GM21723 (cell line): ENCODE data around the gene LIN7B.

Experiments
- ATAC-seq: cut with Tn5 transposase; IDR thresholded peaks from one replicate; pipeline ENCODE4 v1.9.1; 2021; ENCODE audit warnings: mild to moderate bottlenecking, moderate library complexity; ENCODE audit not compliant: unreplicated experiment

The LIN7B gene

DNA sequence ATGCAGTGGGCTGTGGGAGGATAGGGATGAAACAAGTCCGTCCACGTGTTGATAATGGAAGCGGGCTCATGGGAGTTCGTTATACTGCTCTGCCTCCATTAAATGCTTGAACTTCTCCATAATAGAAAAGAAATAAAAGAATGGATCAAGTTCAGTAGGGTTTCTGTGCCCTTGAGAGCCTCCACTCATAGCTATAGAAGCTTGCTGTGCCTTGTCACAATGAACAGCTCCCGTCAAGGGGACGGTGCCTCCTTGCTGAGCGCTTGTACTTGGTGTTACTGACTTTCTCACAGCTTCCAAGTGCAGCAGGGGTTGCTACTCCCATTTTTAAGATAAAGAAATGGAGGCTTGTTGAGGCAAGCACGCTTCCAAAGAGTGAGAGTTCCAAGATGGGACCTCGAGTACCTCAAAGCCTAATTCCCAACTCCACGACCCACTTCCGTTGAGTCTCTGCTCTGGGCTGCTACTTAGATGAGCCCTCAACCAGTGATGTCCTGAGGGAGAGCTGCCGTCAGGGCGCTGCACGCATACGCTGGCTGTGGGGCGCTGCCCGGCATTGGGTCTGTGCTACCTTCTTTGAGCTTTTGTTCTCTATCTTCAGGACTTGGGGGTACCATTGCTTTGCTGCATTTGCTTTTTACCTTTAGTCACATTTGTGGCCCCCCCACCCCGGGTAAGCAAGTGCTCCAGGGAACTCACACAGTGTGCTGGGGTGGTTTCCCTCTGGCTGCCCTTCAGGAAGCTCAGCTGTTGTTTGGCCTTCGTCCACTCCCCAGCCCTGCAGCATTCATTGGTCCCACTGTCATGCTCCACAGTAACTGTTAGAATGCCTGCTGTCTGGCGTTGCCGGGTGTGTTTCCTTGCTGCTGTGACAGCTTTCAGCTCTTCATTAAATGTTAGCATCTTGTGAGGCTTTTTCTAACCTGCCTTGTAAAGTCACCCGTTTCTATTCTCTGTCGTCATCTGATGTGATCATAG lies 19.4 kb upstream of the LIN7B start:
- no peak for ATAC-seq

DNA sequence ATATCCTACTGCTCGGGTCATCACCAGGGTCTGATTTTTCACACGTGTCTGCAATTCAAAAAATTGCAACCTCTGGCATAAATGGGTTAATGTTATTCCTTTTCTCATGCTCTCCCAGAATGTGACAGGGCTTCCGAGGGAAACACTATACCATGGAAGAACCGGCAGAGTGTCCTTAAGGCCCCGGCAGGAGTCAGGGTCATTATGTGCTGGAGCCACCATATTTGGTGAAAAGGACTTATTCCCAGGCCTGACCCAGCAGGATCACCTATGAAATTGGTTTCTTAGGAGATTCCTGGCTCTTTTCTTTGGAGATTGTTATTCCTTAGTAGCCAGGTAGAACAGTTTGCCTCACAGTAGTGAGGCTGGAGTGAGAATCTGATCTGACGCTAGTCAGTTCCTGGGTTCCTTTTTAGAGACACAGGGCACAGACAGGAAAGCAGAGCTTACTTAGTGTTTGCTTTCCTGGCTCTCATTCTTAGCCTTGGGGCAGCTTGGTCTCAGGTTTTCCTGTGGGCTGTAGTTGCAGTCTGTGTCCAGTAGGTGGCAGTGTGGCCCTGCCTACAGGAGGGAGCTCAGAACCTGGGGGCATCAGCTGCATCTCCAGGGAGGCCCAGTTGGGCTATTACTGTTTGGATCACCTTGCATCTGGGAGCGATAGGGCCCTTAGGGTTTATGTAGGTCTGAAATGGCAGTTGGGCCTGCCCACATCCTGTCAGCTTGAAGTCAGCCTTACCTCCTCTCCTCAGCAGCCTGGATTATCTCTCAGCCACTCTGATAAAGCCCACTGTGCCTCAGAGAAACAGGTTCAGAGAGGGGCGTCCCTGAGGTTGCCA lies 16.5 kb upstream of the LIN7B start:
- ATAC-seq, result no peak

DNA sequence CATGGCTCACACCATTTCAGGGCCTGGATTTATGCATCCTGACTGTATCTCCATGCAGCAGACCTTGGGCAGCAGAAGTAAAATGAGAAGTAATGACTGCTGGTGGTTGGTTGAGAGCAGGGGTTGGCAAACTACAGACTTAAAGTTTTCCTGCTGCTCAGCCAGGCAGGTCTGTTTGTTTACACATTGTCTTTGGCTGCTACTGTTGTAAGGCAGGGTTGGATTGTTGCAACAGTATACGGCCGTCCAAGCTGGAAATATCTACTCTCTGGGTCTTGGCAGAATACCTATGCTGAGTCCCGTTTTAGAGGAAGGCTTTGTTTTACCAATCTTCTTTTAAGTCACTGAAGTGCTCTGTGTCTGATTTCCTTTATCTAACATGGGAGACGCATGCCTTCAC lies 15.4 kb upstream of the LIN7B start:
- ATAC-seq, result no peak

DNA sequence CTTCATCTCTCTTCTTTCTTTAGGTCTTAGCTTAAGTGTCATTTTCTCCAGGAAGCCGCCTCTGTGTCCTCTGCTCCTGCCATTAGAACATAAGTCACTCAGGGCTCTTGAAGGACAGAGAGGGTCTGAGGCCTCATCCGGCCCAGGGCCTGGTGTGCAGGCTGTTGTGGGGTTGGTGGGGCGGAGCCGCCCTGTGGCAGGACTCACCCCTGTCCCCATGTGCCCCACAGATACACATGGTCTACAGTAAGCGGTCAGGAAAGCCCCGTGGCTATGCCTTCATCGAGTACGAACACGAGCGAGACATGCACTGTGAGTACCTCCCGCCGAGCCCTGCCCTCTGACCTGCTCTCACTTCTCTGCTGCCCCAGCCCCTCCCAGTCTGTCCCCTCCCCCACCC lies 13.0 kb upstream of the LIN7B start:
- ATAC-seq, result no peak

DNA sequence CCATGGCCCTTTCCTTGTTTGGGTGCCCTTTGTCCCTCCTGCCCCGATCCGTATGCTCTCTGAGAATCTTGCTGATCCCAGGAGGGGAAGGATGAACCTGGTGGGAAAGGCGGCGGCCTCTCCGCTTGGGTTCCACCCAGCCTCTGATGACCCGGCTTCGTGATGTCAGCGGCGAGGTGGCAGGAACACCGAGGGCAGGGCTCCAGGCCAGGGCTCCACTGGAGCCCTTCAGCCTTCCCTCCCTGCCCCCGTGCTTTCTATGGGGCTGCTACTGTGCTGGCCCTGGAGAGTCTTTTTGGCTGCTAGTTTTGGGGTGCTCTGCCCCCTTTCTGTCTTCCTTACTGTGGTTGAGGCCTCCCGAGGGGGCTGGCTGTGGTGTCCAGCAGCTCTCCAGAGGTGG lies 11.9 kb upstream of the LIN7B start:
- ATAC-seq, result no peak

DNA sequence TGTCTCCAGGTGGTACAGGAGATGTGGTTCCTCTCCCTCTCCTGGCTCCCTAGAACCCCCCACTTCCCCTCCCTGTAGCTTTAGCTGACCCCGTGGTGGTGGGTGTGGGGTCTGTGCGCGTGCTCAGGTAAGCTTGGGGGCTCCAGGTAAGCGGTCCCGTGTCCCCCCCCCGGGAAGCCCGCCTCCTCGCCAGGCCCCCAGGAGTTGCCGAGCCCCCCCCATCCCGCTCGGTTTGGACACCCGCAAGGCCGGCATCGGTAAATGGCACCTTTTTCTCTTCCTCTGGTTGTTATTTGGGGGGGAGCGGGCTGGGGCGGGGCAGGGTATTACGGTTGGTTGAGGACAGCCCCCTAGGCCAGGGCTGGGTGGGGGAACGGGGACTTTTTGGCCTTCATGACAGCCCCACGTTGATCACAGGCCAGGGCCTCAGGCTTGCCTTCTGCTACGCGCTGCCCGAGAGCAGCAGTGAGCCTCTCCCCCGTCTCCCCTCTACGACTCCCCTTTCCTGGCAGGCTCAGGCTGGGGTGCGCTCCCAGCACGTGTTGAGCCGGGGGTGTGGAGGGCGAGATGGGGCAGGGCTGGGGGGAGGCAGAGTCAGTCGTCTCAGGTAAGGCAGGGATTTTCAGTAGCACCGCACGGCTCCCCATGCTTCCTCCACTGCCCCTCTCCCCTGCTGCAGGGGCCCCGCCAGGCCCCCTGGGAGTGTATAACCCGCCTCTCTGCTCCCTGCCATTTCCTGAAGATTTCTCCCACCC lies 10.7 kb upstream of the LIN7B start:
- no peak for ATAC-seq

DNA sequence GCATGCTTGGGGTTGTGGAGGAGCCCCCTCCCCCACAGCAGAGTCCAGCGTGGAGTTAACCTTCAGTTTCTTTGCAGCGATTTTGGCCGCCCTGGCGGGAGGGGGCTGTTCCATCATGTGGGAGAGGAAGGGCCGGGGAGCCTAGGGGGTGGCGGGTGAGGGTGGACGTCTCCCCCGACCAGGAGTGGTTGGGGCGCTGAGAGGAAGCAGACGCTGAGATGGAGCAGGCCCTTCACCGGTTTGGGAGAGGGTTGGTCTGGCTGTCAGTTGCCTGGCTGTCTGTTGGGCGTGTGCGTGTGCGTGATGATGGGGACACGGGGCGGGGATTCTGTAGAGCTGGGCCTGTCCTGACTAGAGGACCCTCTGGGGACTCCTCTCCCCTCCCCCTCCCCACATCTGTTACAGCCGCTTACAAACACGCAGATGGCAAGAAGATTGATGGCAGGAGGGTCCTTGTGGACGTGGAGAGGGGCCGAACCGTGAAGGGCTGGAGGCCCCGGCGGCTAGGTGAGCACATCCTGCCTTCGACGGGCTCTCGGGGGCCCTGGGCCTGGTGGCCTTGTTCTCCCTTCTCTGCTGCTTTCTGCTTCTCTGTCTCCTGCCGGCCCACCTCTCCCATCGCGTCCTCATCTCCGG lies 9.8 kb upstream of the LIN7B start:
- no peak for ATAC-seq

DNA sequence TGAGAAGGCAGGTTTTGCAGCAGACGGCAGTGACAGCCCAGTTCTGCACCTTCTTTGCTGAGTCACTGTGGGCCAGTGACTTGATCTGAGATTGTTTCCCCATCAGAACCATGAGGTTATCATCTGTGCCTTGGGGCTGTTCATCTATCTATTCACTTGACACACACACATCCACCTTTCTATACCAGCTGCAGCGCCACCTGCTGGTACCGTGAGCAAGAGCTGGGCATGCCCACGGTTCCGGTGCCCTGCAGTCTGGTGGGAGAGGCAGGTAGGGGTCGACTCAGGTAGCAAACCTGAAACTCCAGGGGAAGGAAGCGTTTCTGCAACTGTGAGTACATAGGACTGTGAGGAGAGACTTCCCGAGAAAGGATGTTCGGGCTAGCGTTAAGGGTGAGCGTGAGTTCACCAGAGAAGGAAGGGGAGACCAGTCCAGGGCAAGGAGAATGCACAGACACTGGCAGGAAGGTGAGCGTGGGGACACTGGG lies 7.5 kb upstream of the LIN7B start:
- ATAC-seq, result no peak

DNA sequence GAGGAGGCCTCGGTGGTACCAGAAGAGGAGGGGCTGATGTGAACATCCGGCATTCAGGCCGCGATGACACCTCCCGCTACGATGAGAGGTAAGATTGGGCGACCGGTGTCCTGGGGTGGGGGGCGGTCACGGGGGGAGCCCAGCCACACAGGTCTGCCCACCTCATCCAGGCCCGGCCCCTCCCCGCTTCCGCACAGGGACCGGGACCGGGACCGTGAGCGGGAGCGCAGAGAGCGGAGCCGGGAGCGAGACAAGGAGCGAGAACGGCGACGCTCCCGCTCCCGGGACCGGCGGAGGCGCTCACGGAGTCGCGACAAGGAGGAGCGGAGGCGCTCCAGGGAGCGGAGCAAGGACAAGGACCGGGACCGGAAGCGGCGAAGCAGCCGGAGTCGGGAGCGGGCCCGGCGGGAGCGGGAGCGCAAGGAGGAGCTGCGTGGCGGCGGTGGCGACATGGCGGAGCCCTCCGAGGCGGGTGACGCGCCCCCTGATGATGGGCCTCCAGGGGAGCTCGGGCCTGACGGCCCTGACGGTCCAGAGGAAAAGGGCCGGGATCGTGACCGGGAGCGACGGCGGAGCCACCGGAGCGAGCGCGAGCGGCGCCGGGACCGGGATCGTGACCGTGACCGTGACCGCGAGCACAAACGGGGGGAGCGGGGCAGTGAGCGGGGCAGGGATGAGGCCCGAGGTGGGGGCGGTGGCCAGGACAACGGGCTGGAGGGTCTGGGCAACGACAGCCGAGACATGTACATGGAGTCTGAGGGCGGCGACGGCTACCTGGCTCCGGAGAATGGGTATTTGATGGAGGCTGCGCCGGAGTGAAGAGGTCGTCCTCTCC lies 6.3 kb upstream of the LIN7B start:
- ATAC-seq, result no peak

DNA sequence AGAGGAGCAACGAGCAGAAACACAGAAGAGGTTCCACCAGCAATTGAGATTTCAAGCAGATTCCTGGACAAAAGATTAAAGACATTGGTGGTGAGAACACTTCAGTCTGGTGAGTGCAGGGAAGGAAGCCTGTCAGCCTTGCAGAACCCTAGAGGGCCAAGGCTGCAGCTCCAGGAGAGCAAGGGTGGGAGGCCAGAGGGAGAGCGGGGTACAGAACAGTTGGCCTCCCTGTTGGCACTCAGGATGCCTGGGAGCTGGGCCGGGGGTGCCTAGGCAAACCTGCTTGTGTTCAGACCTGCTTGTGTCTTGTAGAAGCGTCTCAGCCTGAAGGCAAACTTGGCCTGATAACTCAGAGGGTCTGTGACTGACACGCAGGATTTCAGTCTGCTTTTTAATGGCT lies 5.1 kb upstream of the LIN7B start:
- no peak for ATAC-seq

DNA sequence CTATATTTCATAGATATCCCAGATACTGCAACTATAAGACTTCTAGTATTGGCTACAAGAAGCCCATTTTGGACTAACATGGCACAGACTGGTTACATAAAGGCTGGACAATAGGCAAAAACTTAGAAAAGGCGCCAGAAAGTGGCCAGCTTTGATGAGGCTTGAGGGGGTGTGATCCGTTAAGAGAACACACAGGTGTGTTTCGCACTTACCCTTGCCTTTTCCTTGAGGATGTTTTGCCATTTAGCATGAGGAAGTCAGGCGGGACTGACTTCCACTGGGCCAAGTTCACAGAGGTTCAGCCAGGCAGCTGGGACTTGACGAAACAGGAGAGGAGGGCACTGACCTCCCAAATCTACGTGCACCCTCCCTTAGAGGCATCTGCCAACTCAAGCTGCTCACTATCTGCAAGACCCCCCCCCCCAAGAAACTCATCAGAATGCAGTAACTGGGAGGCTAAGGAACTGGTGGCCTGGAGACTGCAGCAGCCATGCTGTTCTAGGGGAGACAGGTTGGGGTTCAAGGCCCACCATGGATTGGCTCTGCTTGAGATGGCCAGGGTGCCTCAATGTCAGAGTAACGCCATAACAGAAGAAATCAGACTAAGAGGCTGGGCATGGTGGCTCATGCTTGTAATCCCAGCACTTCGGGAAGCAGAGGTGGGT lies 4.5 kb upstream of the LIN7B start:
- no peak for ATAC-seq

DNA sequence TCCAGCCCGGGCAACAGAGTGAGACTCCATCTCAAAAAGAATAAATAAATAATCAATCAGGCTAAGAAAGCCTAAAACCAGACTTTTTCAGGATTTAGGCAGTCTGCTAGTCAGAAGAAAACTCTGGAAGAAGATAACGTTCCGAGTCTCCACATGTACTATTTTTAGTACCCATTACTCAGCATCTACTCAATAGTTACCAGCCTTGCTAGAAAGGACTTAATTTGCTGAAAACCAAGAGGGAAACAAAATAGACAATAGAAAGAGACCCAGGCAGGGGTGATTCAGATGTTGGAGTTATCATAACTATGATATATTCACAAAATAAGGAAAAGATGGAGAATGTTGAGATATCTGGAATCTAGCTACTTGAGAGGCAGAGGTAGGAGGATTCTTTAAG lies 3.6 kb upstream of the LIN7B start:
- no peak for ATAC-seq

DNA sequence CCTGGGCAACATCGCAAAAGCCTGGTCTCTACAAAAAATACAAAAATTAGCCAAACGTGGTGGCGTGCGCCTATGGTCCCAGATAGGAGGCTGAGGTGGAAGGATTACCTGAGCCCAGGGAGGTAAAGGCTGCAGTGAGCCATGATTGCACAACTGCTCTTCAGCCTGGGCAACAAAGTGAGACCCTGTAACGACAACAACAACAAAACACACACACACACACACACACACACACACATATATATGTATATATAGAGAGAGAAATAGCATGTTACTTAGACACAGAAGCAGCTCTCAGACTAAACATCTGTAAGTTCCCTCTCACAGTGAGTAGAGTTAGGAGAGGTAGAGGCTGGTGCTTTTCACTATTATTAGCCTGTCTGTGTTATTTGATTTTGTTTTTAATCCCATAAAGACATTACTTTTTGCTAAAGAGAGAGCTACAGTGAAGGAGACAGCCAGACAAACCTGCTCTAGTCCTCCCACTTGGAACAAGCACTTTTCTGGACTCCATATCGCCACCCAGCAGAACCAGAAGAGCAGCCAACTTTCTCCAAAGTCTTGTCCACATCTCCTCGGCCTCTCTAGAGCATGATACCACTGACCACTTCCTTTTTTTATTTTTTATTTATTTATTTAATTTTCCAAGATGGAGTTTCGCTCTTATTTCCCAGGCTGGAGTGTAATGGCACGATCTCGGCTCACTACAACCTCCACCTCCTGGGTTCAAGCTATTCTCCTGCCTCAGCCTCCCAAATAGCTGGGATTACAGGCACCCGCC lies 2.8 kb upstream of the LIN7B start:
- no peak for ATAC-seq

DNA sequence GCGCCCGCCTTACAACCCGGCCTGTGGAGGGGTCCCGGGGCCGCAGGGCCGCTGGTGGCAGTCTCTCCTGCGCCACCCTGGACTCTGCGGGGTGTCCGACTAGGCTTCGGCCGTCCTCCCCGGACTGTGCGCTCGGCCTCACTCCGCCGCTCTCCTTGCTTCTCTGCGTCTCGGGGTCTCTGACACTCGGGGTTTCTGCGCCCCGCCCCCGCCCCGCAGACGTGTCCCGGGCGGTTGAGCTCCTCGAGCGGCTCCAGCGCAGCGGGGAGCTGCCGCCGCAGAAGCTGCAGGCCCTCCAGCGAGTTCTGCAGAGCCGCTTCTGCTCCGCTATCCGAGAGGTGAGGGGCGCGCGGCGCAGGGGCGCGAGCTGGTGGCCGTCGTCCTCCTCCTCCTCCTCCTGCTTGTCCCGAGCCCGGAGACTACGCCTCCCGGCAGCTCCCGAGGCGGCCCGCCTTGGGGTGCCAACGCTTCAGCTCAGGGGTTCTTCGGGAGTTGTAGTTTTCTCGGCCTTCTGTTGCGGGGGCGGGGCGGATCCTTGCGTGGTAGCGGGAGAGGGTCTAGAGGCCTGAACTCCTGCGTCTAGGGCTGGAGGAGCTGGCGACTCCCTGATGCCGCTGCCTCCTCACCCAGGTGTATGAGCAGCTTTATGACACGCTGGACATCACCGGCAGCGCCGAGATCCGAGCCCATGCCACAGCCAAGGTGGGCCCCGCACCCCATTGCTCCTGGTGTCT lies 627 bp downstream of the LIN7B start:
- no peak for ATAC-seq

DNA sequence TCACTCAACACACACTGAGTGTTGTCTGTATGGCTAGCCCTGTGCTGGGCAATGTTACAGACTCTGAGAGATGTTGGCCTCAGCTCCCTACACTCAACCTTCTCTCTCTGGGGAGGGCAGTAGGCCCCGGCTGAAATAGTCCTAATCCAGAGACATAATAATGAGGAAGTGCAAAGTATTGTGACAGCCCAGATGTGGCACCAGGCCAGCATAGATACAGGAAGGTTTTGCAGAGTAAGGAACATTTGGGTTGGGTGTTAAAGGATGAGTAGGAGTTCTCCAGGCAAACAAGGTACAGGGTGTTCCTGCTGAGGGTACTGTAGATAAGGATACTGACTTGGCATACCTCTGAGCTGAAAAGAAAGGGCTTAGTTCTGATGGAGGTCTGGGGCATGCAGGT lies 2.4 kb downstream of the LIN7B start:
- ATAC-seq, result no peak

DNA sequence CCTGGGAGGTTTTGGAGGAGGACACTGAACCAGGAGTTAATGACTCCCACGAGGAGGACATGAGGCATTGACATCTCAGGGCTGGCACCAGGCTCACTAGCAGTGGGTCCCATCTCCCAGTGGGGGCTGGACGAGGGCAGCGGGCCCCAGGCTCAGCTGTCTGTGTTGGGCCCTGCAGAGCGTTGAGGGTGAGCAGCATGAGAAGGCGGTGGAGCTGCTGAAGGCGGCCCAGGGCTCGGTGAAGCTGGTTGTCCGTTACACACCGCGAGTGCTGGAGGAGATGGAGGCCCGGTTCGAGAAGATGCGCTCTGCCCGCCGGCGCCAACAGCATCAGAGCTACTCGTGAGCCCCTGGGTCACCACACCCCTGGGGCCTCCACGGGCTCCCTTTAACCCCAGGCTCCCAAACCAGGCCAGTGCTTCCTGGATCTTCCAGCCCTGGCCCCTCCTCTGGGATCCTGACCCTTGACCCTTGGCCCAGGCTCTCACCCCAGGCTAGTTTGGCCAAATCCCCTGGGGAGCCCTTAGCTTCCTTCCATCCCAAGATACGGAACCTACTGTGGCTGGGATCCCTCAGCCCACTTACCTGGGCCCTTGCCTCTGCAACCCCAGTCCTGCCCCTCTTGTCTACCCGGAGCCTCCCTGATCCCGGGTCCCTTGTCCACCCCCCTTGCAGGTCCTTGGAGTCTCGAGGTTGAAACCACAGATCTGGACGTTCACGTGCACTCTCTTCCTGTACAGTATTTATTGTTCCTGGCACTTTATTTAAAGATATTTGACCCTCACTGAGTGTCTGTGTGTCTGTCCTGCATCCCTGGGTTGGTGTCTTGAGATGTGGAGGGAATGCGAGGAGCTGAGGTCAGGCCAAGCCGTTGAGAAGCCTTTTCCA lies 3.8 kb downstream of the LIN7B start:
- ATAC-seq, result no peak
